K562 (cell line): Measurements from ENCODE around the gene SCRG1. TPM values are rescaled to one million over a fixed set of nuclear protein-coding genes. Genes with fewer than 3 reads are reported as not detected.

Source experiments
- FOXA1 ChIP-seq: fragments of 450-650 bp; IDR thresholded peaks from 2 replicates; pipeline ENCODE4 v1.6.1; 2016; ENCODE audit warnings: mild to moderate bottlenecking, borderline replicate concordance
- IFI16 ChIP-seq: fragments of 250-450 bp; sonication (Bioruptor Pico); IDR thresholded peaks from 2 replicates; pipeline ENCODE4 v2.1.2; 2022; ENCODE audit warnings: mild to moderate bottlenecking, inconsistent platforms
- KLF13 ChIP-seq: fragments of 450-650 bp; IDR thresholded peaks from 2 replicates; pipeline ENCODE4 v1.6.1; 2016; ENCODE audit warnings: missing genetic modification characterization, low read depth, mild to moderate bottlenecking, missing compliant biosample characterization, moderate library complexity, borderline replicate concordance
- MAFF ChIP-seq: IDR thresholded peaks from 2 replicates; pipeline ENCODE4 v1.6.1; 2012; ENCODE audit warnings: low read length, improper control_type of control experiment
- MEF2A ChIP-seq: IDR thresholded peaks from 2 replicates; pipeline ENCODE4 v1.6.1; 2011; ENCODE audit warnings: low read depth, mild to moderate bottlenecking, low read length, moderate library complexity; ENCODE audit not compliant: control insufficient read depth
- MIER1 ChIP-seq: fragments of 450-650 bp; IDR thresholded peaks from 2 replicates; pipeline ENCODE4 v1.6.1; 2016; ENCODE audit warnings: antibody characterized with exemption, mild to moderate bottlenecking, low read depth
- MYC ChIP-seq, 2 experiments: fragments of 250-450 bp in 1 of 2; sonication (Bioruptor Pico) in 1 of 2; IDR thresholded peaks; 2 replicates each; pipeline versions ENCODE4 v1.5.1 to v1.6.1; 2012 to 2021; ENCODE audit warnings: low read depth in 2 of 2, borderline replicate concordance in 1 of 2, improper control_type of control experiment in 1 of 2, low read length in 1 of 2, mild to moderate bottlenecking in 1 of 2, moderate library complexity in 1 of 2
- PHB2 ChIP-seq: fragments of 450-650 bp; IDR thresholded peaks from 2 replicates; pipeline ENCODE4 v1.6.1; 2017; ENCODE audit warnings: low read depth
- TGIF2 ChIP-seq: sonication (generic); formaldehyde crosslinking; IDR thresholded peaks from 2 replicates; pipeline ENCODE4 v1.8.1; 2022; ENCODE audit warnings: mild to moderate bottlenecking, missing genetic modification reagents, moderate library complexity
- polyA plus RNA-seq, 8 experiments: library from polyadenylated mRNA; depleted of rRNA in 4 of 8; stranded (reverse) in 5 of 8; unstranded in 3 of 8; fragments of >200 nt; fragmentation: Nextera tagmentation in 2 of 8; fragmentation: Illumina TruSeq in 1 of 8; extraction: Ambion mirVana in 2 of 8; extraction: Trizol in 1 of 8; gene quantifications; 2 replicates each; pipeline versions ENCODE4 v1.2.1 to v1.2.3, GENCODE V29; 2011 to 2014; ENCODE audit warnings: inconsistent platforms in 1 of 8, missing spikeins in 1 of 8
- total RNA-seq, 7 experiments: library from RNA; depleted of rRNA in 6 of 7; stranded (reverse); fragments of >200 nt in 6 of 7; fragmentation: Illumina TruSeq in 2 of 7; extraction: Trizol in 2 of 7; gene quantifications; 2 replicates each; pipeline versions ENCODE4 v1.2.1 to v1.2.3, GENCODE V29; 2011 to 2021; ENCODE audit warnings: low replicate concordance in 1 of 7
- TF ChIP-seq, protein P1 (sequence below), 2 experiments: IDR thresholded peaks in 1 of 2; conservative IDR thresholded peaks in 1 of 2; 2 replicates each; pipeline ENCODE4 v1.6.1; 2016; ENCODE audit warnings: low read depth in 2 of 2, mild to moderate bottlenecking in 1 of 2, missing compliant biosample characterization in 1 of 2, missing genetic modification characterization in 1 of 2, moderate library complexity in 1 of 2
- TF ChIP-seq, protein P2 (sequence below): fragments of 450-650 bp; formaldehyde crosslinking; IDR thresholded peaks from 2 replicates; pipeline ENCODE4 v1.4.0; 2020; ENCODE audit warnings: mild to moderate bottlenecking, moderate library complexity
- TF ChIP-seq, protein P3 (sequence below), 2 experiments: fragments of 450-650 bp in 1 of 2; sonication (generic) in 1 of 2; formaldehyde crosslinking in 1 of 2; IDR thresholded peaks; 2 replicates each; pipeline versions ENCODE4 v1.7.1 to v1.9.0; 2016 to 2022; ENCODE audit warnings: inconsistent platforms in 1 of 2, mild to moderate bottlenecking in 1 of 2, missing genetic modification reagents in 1 of 2

The SCRG1 gene
- total and polyA plus RNA-seq, 9 of the 15 experiments (the other 6 are each of a cell fraction or from before 2014, with no cell fraction given), result 0.01 TPM; not detected in 7

DNA sequence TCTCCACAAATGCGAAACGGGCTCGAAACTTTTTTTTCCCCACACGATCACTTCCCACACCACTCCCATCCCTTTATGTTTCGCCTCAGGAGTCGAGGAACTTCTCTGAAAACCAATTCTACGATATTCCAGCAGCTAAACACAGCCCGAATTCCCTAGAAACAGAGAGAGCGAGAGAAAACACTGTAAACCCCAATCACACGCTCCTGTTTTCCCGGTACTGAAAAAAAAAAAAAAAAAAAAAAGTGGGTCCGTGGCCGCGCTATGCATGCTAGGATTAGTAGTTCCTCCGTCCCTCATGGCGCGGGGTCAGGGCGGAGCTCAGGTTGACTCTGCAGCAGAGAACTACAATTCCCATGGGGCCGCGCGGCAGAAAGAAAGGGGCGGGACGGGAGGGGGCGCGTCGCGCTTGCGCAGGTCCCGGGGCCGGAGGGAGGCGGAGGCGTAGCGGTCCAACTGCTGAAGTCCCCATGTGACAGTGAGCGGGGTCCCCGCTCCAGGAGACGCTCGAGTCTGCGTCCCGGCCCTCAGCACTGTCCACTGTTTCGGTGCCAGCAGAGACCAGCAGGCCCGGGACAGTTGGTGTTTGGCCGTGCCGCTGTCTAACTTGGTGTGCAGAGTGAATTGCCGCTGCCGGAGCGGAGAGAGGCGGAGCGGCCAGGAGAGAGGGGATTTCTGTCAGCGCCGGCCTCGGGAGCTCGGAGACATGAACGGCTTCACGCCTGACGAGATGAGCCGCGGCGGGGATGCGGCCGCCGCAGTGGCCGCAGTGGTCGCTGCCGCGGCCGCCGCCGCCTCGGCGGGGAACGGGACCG, 28.2 kb downstream of the SCRG1 start, which contains the start of gene SAP30 (continued):
- peak; percentile 72 for TF ChIP-seq MYC (IDR thresholded peaks at IDR 0.05; ENCODE audit: low read depth, low read length)
- TF ChIP-seq MYC (CRISPR knock-in tag; IDR thresholded peaks at IDR 0.05; ENCODE audit: borderline replicate concordance, low read depth), result no peak
- TF ChIP-seq, protein P1, sequence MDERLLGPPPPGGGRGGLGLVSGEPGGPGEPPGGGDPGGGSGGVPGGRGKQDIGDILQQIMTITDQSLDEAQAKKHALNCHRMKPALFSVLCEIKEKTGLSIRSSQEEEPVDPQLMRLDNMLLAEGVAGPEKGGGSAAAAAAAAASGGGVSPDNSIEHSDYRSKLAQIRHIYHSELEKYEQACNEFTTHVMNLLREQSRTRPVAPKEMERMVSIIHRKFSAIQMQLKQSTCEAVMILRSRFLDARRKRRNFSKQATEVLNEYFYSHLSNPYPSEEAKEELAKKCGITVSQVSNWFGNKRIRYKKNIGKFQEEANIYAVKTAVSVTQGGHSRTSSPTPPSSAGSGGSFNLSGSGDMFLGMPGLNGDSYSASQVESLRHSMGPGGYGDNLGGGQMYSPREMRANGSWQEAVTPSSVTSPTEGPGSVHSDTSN (CRISPR knock-in tag; IDR thresholded peaks at IDR 0.05; ENCODE audit: low read depth), result no peak
- TF ChIP-seq, protein P1 (tag; conservative IDR thresholded peaks at IDR 0.05; ENCODE audit: low read depth), result no peak
- no peak for TF ChIP-seq MEF2A
- TF ChIP-seq MIER1, result peak; percentile 39; the same call in 1 of the 2 replicates
- TF ChIP-seq, protein P2, sequence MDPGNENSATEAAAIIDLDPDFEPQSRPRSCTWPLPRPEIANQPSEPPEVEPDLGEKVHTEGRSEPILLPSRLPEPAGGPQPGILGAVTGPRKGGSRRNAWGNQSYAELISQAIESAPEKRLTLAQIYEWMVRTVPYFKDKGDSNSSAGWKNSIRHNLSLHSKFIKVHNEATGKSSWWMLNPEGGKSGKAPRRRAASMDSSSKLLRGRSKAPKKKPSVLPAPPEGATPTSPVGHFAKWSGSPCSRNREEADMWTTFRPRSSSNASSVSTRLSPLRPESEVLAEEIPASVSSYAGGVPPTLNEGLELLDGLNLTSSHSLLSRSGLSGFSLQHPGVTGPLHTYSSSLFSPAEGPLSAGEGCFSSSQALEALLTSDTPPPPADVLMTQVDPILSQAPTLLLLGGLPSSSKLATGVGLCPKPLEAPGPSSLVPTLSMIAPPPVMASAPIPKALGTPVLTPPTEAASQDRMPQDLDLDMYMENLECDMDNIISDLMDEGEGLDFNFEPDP (CRISPR knock-in tag), result no peak
- TF ChIP-seq FOXA1, result no peak
- TF ChIP-seq, protein P3, sequence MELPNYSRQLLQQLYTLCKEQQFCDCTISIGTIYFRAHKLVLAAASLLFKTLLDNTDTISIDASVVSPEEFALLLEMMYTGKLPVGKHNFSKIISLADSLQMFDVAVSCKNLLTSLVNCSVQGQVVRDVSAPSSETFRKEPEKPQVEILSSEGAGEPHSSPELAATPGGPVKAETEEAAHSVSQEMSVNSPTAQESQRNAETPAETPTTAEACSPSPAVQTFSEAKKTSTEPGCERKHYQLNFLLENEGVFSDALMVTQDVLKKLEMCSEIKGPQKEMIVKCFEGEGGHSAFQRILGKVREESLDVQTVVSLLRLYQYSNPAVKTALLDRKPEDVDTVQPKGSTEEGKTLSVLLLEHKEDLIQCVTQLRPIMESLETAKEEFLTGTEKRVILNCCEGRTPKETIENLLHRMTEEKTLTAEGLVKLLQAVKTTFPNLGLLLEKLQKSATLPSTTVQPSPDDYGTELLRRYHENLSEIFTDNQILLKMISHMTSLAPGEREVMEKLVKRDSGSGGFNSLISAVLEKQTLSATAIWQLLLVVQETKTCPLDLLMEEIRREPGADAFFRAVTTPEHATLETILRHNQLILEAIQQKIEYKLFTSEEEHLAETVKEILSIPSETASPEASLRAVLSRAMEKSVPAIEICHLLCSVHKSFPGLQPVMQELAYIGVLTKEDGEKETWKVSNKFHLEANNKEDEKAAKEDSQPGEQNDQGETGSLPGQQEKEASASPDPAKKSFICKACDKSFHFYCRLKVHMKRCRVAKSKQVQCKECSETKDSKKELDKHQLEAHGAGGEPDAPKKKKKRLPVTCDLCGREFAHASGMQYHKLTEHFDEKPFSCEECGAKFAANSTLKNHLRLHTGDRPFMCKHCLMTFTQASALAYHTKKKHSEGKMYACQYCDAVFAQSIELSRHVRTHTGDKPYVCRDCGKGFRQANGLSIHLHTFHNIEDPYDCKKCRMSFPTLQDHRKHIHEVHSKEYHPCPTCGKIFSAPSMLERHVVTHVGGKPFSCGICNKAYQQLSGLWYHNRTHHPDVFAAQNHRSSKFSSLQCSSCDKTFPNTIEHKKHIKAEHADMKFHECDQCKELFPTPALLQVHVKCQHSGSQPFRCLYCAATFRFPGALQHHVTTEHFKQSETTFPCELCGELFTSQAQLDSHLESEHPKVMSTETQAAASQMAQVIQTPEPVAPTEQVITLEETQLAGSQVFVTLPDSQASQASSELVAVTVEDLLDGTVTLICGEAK (IDR thresholded peaks at IDR 0.05), result peak; percentile 74
- TF ChIP-seq, protein P3 (CRISPR knock-in tag; IDR thresholded peaks at IDR 0.05), result no peak
- no peak for TF ChIP-seq MAFF
- no peak for TF ChIP-seq IFI16 (CRISPR knock-in tag)
- 0 out of 2 replicates have a peak, but pooled peaks have one; percentile 35 for TF ChIP-seq KLF13 (tag)
- TF ChIP-seq PHB2, result no peak
- TF ChIP-seq TGIF2, result no peak
